Activated T-helper 9 cell treated with anti-CD3 and anti-CD28 coated beads, Interleukin-2, amount 50 U/mL, for 16 hours (primary cell): ENCODE results near the gene TEX14.
"Not testable (repeated sequence)": the region's sequence is repeated elsewhere in the genome, so short reads cannot be mapped to it uniquely, and the experiment has no call there.

Source experiments
- DNase-seq: peaks from one replicate; pipeline ENCODE4 v3.0.0-alpha.2; 2020; ENCODE audit warnings: low read depth

TEX14 gene

DNA sequence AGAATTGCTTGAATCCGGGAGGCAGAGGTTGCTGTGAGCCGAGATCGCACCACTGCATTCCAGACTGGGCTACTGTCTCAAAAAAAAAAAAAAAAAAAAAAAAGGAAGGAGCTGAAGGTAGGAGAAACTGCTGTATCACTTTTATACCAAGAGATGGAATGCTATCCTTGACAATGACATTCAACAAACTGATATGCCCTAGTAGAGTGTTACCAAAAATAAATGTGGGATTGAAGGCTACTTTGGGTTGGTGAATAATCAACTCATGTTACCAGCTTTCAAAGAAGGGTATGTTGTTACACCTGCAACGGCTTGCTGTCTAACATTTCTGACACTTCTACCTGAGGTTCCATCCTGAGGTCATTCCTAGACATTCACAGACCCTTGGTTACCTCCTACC lies 84.9 kb downstream of the TEX14 start:
- no peak for DNase-seq

- DNase-seq, result no peak
Measured at GRCh38 chr17:58605986-58606385, 85.9 kb downstream of the TEX14 start.

DNA sequence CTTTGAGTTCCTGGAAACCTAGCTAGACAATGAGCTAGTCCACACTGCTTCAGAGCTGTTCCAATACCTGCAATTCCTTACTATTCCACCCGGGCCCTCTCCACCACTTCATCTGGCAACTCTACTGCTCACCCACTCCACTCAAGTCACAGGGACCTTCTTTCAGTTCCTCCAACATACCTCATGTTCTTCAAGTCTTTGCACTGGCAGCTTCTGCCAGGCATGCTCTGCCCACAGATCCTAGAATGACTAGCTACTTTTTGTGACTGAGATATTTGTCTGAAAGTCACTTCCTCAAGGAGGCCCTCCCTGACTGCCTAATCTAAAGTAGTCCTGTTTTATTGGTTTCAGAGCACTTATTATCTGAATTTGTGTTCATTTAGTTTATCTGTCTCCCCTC lies 86.4 kb downstream of the TEX14 start:
- DNase-seq, result no peak

DNA sequence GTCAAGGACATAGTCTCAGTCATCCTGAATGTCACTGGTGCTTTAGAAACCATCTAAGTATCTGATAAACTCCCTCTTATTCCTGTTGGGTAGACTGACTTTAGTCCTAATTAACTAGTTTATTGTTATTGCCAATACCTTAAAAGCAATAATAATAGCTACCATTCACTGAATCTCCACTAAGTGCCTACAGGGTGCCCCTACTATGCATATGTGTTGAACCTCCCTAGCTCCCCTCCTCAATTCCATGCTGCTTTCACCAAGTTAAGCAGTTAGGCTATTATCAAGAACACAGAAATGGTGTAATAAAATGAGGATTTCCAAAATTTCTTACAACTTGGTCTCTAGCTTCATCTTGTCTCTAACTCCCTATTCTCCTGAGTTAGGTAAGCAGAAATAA lies 89.9 kb downstream of the TEX14 start:
- no peak for DNase-seq

GRCh38 chr17:58597371-58597770 lies 94.5 kb downstream of the TEX14 start:
- DNase-seq, result no peak

- DNase-seq, result no peak
Measured at GRCh38 chr17:58595194-58595792, 96.6 kb downstream of the TEX14 start.

- DNase-seq, result no peak
Measured at GRCh38 chr17:58593123-58593522, 98.7 kb downstream of the TEX14 start.

DNA sequence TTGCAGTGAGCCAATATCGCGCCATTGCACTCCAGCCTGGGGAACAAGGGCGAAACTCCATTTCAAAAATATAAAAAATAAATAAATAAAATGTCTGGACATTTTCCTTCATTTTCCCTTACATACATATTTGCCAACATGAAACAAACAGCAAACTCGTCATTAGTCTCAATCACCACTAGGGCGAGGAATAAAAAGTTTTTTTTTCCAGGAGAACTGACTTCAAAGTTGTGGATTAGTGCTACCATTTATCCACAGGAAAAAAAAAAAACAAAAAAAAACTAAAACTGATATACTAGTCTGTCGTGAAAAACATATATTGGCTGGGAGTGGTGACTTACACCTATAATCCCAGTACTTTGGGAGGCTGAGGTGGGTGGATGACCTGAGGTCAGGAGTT lies 100.4 kb downstream of the TEX14 start:
- no peak for DNase-seq

DNA sequence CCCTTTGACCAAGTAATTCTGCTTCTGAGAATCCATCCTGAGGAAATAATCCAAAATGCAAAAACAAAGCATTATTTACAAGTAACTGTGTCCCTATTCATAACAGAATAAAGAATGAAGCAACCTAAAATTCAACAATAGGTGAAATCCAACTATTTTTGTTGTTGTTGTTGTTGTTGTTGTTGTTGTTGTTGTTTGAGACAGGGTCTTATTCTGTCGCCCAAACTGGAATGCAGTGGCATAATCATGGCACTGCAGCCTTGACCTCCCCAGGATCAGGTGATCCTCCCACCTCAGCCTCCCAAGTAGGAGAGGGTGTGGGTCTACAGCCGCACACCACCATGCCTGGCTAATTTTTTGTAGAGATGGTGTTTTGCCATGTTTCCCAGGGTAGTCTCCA lies 101.5 kb downstream of the TEX14 start:
- no peak for DNase-seq

DNA sequence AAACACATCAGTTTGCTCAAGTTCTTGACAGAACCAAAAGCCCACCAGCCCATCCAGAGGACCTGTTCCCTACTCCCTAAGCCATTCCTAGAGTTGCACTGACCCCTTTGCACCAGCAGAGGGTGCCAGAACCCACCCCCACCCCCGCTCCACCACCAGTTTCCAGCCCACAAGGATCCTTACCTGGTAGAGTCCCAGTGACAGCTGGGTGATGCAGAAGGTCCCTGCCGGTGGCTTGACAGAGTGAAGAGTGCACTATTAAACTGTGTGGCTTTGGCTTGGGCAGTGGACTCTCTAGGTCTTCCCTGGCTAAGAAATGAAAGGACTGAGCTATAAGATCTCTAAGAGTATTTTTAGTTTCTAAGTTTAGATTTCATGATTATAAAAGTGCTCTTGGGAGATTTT lies 104.1 kb downstream of the TEX14 start:
- peak; percentile 44 for DNase-seq

GRCh38 chr17:58586009-58586644 lies 105.7 kb downstream of the TEX14 start:
- no peak for DNase-seq

DNA sequence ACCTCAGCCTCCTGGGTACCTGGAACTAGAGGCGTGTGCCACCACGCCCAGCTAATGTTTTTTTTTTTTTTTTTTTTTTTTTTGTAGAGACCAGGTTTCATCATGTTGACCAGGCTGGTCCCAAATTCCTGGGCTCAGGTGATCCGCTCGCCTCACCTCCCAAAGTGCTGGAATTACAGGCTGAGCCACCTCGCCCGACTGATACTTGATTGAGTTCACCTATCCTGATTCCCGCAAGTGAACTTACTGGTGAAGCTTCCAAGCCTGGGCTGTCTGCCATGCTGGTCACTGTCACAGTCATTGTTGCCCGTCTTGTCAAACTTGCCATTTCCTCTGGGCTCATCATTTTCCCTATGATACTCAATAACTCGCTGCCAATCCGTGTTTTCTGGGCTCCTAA lies 106.3 kb downstream of the TEX14 start:
- DNase-seq, result no peak

DNA sequence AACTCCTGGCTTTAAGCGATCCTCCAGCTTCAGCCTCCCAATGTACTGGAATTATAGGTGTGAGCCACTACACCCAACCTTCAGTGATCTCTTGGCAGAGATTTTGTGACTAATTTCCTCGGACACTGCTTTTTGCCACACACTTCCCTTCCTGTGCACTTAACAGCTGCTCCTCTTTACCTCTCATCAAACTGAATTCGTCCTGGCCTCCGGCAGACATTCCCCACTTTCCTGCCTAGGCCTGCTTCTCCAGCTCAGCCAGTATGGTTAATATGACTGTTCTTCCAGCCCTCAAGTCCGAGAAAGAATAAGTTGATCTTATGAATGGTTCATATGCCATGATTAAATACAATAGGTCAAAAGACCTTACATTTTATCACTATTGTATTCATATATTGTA lies 108.4 kb downstream of the TEX14 start:
- DNase-seq, result no peak

DNA sequence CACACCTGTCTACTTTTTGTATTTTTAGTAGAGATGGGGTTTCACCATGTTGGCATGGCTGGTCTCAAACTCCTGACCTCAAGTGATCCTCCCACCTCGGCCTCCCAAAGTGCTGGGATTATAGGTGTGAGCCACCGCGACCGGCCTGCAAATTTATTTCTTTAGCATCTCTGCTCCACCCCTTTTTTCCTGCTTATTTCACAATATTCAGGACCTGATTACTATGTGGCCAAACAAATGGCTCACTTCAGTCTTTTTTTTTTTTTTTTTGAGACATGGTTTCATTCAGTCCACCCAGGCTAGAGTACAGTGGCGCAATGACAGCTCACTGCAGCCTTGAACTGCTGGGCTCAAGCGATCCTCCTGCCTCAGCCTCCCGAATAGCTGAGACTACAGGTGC lies 109.1 kb downstream of the TEX14 start:
- not testable (repeated sequence) for DNase-seq

DNA sequence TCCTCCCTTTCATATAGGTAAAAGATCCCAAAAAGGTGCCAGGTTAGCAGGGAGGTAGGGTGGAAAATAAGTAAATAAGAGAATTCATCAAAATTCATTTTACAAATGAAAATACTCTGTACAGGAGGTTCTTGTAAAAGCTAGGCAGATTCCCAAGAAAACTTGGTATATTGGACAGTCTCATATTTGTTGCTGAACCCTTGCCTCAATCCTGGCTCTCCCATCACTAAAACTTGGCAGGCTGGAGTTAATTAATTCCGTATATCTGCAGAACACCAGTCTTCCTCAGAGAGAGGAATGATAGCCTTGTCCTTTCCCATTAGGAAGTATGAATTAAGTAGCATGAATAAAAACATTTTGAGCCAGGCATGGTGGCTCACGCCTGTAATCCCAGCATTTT lies 111.2 kb downstream of the TEX14 start:
- DNase-seq, result no peak

DNA sequence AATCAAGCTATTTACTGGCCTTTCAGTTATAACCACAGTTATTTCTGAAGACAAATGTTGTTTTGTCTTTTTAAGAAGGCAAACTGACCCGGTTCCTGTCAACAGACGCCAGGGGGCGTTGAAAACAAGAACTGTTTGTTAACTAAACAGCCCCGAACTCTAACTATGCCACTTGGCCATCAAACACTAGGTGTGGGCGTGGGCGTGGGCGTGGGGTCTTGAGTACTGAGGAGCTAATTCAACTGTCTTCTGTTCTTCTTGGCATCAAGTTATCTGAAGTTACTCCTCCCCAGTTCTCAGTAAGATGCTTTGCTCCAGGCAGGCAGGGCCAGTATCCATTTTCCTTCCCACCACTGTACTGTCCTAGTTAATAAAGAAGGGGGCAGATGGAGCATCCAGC lies 114.1 kb downstream of the TEX14 start:
- peak; percentile 23 for DNase-seq

- no peak for DNase-seq
Measured at GRCh38 chr17:58576679-58577367, 115.0 kb downstream of the TEX14 start.

DNA sequence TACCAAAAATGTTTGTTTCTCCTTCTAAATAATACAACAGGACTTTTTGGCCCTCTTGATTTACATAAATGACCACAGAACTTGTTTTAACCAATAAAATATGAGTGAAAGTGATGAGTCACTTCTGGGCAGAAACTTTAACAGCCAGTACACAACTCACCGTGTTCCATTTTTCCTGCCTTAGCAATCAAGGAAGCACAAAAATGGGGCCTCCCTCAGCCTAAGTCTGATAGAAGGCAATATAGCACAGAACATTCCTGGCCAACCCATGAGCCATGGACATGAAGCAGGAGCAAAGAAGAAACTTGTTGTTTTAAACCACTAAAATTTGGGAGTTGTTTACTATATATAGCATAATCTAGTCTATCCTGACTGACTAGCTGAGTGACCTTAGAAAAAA lies 116.3 kb downstream of the TEX14 start:
- no peak for DNase-seq

DNA sequence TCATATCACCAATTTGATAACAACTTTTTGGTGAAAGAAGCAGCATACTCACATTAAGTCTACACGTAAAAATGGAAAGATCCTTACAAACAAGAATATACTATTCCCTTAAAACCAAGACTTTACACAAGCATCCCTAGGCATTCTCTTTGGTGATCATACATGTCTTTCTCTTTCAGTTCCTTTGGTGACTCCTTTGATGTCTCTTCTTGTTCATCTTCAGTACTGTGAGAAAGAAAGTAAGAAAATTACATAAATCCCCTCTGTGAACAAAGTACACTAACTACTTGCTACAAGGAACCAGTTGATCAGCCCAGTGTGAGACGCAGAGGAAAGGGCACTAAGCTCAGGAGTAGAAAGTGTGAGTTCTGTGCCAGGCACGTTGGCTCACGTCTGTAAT lies 117.8 kb downstream of the TEX14 start:
- no peak for DNase-seq

DNA sequence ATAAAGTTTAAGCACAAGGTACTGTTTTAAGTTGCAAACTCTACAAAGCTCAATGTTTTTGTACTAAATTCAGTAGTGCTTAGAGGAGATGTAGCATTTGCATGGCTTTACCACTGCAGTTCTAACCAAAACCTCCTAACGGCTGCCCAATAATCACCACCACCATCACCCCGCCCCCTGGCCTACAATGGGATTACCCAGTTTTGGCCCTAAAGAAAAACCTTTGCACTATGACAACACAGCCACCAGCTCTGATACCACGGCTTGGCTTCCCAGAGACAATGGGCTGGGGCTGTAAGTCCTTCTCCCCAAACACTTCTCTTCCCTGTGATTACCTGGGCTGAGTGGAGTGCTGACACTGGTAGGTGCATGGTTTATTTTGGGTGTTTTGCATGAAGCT lies 119.0 kb downstream of the TEX14 start:
- DNase-seq, result no peak

GRCh38 chr17:58570758-58571157 lies 121.1 kb downstream of the TEX14 start:
- DNase-seq, result no peak

DNA sequence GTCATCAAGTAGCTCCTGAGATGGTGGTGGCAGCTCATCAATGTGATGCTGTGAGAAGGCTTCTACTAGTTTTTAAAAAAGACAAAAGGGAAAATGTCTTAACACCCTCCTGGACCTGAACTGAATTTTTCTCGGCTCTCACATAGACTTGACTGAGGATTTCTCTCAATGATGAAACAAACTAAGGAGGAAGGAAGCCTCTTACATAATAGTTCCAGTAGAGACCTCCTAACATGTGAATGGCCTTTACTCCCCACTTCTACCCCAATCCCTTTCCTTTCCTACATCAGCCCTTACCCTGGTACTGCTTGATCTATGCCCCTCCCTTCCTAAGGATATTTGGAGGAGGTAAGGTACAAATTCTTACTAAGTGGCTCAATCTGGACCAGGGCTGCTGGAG lies 122.6 kb downstream of the TEX14 start:
- no peak for DNase-seq

DNA sequence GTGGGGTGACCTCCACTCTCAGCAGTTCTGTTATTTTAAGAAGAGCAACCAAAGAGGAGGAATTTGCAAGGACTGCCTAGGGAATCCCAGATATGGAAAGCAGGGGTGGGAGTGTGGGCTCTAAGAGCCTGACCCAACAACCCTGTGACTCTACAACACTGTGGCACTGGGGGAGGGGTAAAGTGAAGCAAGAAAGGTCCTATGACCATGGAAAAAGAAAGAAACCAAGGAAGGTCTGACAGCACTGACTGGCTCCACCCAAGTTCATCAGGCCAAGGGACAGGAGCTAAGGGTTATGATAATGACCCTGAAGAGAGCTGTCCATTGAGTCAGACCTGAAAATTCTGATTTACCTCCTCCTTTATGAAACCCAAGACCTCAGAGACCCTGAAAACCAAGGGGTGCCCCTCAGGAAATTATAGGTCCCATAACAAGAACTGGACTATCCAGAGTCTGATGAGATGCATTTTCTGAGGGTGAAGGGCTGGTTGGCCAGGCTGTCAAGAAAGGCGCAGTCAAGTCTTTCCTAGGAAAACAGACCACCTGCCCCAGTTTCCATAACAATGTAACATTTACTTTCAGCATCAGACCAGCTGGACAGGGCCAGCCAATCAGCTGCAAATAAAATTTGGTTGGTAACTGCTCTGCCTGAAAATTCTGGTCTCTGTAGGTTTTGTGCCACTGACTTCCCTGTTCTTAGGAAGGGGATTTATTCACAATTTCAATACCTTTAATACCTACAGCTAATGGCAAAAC lies 123.6 kb downstream of the TEX14 start:
- no peak for DNase-seq
